Activated CD4-positive, CD25-positive, alpha-beta regulatory T cell treated with anti-CD3 and anti-CD28 coated beads, Interleukin-2, amount 50 U/mL, for 24 hours (primary cell): Measurements from ENCODE around the gene TESMIN.

ENCODE experiments used
- ATAC-seq, 2 donors: fragments of 150-1000 bp; cut with Tn5 transposase; one replicate each; pipeline ENCODE4 v1.10.0; 2021; ENCODE audit warnings: mild to moderate bottlenecking in 1 of 2, moderate library complexity in 1 of 2

TESMIN gene, protein sequence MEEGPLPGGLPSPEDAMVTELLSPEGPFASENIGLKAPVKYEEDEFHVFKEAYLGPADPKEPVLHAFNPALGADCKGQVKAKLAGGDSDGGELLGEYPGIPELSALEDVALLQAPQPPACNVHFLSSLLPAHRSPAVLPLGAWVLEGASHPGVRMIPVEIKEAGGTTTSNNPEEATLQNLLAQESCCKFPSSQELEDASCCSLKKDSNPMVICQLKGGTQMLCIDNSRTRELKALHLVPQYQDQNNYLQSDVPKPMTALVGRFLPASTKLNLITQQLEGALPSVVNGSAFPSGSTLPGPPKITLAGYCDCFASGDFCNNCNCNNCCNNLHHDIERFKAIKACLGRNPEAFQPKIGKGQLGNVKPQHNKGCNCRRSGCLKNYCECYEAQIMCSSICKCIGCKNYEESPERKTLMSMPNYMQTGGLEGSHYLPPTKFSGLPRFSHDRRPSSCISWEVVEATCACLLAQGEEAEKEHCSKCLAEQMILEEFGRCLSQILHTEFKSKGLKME

DNA sequence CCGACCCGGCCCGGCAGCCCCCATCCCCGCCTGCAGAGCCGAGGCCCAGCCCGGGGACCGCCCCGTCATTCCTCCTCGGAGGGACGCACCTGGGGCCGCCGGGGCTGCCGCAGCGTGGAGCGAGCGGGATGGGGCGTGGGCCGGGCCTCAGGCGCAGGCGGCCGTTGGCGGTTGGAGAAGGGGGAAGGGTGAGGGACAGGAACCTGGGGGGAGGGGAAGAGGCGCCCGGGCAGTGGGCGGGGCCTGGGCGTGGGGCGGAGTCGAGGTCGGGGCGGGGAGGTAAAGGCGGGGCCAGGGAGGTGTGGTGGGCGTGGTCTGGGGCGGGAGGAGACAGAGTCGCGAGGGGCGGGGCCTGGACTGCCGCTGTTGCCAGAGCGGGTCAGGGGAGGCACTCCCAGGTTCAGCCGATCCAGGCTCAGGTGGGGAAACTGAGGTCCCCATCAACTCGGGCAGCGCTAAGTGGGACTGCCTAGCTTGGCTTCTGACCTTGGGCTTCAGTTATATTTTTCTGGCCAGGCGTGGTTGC is at the start of gene TESMIN:
TSS of gene TESMIN (minus strand) at position 190 of the 526 bp plus-strand sequence. CDS start 860 bp downstream, outside the sequence.
- peak; percentile 81 to 89 for ATAC-seq

DNA sequence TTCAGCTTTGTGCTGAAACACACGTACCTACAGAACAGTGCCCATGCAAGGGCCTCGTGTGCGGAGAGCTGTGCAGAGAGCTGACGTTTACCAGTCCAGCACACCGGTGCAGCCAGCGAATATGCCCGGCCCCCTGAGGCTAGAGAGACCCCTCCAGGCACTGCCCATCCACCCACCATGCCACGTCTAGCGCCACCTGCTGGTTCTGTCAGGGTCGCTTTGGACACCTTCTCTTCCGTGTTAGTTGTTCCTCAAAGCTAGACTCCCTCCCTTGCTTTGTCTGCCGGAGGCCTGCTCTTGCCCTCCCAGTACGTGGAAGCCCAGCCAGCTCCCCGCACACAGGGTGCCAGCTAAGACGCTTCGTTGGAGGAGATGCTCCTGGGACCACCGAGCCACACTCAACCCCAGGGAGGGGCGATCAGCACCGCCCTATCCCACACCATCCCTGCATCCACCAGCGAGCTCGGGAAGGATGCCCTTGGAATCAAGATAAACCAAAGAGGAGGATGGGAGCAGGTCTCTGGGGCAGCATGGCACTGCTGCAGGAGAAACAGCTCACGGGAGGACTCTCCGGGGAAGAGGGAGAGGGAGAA is 47.0 kb upstream of the TESMIN start:
- no peak for ATAC-seq

DNA sequence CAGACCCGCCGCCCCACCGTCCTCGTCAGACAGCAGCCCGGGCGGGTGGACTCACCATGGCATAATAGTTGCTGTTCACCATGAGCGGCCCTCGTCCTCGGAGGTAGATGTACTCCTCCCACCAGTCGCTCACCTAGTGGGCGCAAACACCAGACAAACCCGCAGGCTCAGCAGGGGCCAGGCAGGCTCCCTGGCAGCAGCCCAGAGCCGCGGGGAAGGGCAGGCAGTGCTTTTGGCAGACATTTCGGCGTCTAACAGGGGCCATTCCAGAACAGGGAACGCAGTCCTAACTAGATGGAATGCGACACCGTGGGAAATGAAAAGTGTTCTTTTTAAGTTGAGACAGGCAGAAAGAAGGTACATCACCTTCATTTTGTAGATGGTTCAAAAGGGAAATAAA is 45.5 kb upstream of the TESMIN start:
- no peak for ATAC-seq

DNA sequence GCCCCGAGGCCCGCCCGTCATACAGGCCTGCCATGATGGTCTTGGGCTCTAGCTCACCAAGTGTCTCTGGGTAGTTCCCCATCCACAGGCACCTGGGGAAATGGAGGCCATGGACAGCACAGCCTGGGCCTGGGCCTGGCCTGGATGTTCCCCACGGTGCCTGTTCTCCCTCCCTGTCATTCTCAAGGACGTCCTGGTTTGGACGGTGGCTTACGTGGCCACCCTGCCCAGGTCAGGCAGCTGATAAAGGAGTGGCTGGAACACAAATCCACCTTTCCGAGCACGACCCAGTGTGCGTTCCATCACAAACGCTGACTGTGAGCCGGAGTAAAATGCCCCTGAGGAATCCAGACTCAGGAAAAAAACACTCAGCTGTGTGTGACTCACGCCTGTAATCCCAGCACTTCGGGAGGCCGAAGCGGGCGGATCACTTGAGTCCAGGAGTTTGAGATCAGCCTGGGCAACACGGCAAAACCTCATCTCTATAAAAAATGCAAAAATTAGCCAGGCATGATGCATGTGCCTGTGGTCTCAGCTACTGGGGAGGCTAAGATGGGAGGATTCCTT is 41.2 kb upstream of the TESMIN start:
- ATAC-seq, result no peak

DNA sequence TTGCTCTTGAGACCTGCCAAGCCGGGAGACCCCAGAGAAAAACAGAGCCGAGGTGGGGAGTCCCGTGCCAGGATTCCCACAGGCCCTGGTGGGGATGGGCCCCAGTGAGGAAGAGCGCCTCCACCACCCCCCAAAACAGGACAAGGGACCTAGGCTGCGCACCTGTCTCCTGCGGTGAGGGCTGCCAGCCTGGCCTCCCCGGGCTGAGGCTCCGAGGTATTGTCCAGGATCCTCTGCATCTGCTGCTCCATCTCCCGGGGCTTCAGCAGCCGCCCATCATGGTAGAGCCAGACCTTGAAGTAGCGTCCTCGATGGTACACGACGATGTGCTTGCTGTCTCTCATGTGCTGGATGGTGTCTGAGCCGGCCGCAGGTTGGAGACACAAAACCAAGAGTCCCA is 33.3 kb upstream of the TESMIN start:
- no peak for ATAC-seq

DNA sequence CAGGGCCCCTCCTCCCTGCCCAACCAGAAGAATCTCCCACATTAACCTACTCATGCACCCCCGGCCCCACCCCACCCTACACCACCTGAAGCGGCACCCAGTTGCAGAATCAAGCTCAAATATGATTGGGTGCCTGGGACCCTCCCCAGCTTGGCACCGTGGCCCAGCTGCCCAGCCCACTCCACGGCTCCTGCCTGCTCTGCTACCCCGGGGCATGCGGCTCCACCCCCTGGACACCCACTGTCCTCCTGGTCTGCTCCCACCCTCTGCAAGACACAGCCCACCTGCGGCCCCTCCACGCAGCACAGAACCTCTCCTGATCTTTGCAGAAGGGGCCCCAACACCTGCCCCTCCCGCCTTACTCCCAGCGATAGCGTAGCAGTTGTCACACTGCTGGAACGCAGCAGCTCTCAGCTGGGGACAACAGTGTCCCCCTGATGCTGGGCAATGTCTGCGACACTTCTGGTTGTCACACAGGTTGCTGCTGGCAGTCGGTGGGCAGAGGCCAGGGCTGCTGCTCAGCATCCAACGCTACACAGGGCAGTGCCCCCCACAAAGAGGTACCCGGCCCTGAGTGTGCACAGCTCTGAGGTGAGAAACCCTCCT is 32.0 kb upstream of the TESMIN start:
- ATAC-seq, result no peak

DNA sequence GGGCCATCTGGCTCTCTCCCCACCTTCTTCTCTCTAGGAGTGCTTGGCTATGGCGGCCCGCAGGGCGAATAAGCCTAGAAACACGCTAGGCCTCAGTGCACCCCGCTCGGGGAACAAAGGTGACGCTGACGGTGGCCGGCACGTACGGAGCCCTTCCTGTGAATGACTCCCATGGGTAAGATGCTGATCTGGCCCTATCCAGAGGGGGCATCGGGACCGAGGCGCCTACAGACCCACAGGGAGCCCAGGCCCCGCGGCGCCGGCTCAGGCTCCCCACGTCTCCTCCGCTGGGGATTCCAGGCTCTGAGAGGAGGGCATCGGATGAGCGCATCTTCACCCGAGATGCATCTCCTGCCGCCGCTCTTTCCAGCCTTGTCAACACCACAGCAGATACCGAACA is 31.4 kb upstream of the TESMIN start:
- no peak for ATAC-seq

DNA sequence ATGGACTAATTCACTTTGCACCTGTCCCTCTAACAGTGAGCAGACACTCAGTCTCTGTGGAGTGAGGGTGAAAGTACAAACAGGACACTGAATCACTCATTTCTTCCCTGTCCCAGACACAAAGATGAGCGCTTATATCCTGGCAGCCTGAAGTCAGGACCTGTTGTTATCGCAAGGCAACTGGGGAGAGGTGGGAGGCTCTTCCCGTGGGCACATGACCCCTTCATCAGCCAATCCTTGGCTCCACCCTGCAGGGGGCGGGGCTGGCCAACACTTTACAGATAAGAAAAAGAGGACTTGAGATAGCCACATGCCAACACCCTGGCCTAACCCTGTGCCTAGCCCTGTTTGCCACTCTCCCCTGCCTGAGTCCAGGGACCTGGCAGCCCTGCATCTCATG is 29.5 kb upstream of the TESMIN start:
- ATAC-seq, result no peak

DNA sequence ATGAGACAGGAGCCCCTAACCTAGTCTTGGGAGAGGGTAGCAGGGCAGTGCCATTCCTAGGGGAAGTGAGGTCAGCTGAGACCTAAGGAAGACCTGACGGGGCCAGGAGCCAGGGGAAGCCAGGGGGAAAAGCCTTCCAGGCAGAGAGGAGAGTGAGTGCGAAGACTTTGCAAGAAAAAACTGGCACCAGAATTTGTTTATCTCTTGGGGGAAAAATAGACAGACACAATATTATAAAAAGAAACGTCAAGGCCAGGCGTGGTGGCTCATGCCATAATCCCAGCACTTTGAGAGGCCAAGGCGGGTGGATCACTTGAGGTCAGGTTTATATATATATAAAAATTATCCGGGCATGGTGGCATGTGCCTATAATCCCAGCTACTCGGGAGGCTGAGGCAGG is 26.9 kb upstream of the TESMIN start:
- ATAC-seq, result no peak

DNA sequence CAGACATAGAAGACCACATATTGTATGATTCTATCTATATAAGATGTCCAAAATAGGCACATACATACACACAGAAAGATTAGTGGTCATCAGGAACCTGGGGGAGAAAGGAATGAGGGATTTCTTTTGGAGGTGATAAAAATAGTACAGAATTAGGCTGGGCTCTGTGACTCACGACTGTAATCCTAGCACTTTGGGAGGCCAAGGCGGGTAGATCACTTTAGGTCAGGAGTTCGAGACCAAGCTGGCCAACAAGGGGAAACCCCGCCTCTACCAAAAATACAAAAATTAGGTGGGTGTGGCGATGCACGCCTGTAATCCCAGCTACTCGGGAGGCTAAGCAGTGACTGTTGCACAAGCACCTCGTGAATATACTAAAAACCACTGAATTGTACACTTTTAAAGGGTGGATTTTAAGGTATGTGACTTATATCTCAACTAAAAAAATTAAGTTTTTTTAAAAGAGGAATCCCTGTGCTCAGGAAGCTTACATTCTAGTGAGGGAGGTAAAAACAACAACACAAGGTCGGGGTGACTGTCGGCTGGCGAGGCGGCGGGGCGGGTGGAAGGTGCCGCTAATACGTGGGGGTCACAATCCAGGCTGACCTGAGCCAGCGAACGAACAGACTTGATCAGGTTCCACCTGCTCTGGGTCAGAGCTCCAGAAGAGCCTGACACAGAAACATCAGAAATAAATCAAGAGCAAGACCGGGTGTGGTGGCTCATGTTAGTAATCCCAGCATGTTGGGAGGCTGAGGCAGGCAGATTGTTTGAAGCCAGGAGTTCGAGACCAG is 25.3 kb upstream of the TESMIN start:
- no peak for ATAC-seq

DNA sequence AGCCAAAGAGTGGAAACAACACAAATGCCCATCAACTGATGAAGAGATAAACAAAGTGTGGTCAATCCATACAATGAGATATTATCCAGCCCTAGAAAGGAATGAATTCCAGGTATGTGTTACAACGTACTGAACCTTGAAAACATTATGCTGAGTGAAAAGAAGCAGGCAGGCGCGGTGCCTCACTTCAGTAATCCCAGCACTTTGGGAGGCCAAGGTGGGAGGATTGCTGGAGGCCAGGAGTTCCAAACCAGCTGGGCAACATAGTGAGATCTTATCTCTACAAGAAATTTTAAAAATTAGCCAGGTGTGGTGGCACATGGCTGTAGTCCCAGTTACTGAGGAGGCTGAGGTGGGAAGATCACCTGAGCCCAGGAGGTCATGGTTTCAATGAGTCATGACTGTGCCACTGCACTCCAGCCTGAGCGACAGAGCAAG is 24.6 kb upstream of the TESMIN start:
- no peak for ATAC-seq

DNA sequence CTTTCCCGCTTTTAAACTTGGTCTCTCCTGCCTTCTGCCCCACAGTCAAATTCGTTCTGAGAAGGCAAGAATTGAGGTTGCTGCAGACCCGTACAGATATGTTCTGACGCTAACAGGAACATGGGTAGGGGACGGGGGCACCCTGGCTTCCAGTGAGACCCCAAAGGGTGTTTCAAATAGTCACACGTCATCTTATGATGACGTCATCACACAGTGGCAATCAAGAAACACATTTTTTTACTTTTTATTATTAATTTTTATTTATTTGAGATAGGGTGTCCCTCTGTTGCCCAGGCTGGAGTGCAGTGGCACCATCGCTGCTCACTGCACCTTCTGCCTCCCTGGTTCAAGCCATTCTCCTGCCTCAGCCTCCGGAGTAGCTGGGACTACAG is 22.9 kb upstream of the TESMIN start:
- no peak for ATAC-seq

DNA sequence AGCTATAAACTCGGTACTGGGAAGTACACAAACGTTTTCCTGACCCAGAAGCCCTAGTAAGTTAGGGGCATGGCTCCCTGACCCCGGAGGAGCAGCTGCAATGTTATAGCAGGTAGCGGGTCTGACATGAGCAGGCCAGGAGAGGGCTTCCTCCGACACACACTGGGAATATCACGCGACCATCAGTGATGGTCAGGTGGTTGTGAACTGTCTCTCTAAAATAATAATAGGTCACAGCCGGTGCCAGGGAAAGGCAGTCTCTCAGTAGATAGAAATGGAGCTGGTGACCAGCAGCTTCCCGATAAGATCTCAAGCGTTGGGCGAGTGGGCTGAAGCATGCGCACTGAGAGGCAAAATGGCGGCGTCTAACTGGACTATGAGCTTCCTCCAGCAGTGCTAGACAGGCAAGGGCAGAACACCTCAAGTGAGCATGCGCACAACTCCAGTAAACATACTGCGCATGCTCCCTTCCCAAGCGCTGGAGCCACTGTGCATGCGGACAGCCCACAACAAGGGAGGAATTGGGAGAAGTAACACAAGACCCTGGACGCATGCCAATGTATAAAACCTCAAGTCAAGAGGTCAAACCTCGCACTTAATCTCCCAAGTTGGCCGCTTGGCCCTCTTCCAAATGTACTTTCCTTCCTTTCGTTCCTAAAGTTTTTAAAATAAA is 22.3 kb upstream of the TESMIN start:
- no peak for ATAC-seq

DNA sequence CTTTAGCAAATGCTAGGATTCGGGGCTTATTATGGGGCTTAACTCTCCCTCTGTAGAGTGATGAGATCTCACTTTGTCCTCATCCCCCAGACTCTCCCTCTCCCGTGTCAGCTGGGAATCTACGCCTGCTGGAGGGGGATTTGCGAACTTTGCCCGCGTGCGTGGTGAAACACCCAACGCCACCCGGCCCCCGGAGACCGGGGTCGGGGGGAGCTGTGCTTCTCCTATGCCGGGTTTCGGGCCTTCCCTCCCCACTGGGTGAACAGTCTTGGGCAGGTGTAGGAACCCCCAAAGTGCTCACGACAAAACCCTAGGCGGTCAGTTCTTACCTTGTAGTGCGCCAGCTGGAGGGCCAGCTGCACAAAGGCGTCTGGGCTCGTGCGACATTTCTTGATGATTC is 21.6 kb upstream of the TESMIN start:
- no peak for ATAC-seq

DNA sequence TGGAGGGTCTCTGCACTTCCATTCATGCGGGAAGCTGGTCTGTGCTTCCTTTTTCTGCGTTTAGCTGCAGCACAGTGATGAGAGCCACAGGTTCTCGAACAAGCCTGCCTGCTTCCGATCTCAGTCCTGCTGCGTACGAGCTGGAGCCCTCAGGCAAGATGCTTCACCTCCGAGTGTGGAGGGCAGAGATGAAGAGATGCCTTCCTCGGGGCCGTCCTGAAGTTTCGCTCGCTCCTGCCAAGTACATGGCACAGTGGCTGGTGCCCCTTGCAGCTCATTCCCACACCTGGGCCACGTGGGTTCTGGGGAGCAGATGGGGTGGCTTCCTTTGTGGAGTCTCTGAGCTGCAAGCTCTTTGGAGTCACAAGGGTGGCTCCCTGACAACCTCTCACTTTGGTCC is 19.5 kb upstream of the TESMIN start:
- no peak for ATAC-seq

DNA sequence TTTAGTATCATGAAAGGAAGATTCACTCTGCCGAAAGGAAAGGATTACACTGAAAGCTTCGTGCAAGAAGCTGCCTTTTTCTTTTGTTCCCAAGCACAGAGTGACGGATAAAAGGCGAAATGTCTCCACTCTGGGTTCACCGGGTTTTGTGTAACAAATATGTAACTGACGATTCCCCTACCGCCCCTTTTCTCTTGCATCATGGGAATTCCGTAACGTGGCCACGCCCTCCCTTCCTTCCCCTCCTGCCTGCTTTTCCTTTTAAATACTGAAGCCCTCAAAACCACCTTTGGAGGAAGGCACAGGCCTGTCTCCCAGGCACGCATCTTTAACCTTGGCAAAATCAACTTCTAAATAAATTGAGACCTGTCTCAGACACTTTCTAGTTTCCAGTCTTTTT is 16.4 kb upstream of the TESMIN start:
- no peak for ATAC-seq

DNA sequence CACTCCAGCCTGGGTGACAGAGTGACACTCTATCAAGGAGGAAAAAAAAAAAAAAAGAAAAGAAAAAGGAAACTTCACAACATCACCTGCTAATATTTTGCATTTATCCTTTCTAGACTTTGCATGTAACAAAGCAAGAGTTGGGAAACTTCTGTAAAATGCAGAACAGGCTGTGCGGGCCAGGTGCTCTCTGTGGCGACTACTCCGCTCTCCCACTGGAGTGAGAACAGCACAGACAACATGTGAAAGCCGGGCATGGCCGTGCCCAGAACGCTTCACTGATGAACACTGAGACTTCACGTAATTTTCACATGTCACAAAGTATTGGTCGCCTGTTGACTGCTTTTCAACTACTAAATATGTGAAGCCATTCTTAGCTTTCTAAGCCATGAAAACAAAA is 15.5 kb upstream of the TESMIN start:
- no peak for ATAC-seq

DNA sequence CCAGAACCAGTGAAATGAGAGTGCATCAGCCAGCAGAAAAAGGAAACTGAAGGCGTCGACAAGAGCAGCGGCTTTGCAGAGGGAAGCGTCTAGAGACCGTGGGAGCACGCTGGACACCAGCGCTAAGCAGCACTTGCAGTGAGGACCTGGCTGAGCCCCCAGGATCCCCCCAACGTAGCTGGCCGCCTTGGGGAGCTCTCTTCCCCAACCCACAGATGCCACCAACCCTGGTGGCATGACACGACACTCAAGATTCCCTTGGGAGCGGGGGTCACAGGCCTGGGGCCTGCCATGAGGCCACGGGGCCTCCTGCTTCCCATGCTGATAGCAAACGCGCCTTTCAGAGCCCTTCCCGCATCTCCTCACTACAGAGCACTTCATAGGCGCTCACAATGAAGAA is 13.4 kb upstream of the TESMIN start:
- ATAC-seq, result no peak

DNA sequence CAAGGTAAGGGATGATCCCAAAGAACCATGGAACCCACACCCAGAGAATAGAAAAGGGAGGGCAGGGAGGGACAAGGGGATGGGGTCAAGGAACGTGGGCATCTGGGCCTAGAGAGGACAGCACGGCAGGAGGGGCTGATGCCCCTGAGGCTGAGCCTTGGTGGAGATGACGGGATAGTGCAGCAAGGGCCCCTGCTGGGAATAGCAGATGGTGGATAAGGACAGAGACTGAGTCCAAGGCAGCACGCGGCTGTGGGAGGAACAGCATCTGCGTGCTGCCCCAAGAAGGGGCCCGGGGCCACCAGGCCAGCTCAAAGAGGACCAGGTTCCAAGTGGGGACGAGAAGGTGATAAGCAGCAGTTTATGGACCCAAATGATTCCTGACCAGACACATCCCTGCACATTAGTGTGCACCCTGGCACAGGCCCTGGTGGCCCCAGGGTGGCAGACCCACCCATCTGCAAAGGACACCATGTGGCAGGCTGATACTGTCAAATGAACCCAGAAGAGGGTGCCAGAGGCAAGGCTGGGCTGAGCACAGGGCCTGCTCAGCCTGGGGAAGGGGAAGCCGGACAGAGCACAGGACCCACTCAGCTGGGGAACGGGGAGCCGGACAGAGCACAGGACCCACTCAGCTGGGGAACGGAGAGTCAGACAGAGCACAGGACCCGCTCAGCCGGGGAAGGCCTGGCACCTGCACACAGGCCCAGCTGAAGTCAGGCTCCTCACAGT is 12.8 kb upstream of the TESMIN start:
- ATAC-seq, result no peak

DNA sequence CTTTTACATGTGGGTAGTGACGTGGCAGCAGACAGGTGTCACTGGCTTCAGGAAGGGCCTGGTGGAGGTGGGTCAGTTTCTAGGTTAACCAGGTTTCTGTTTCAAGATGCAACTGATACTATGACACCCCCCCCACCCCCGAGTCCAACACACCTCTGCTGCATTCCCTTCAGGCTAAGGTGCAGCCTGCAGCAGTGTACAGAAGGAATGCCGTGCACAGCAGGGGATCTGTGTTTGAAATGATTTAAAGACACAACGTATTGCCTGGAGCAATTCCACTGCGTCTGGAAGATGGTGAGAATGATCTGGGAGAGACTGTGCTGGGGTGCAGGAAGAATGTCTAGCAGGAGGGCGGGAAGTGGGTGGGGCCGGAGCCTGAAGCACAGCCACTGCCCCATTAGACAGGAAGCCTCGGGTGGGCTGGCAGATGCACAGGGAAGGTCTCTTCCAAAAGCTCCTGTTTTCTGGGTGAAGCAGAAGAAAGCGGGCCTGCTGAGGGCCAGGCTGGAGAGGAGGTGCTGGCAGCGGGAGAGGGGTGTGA is 11.9 kb upstream of the TESMIN start:
- ATAC-seq, result no peak

DNA sequence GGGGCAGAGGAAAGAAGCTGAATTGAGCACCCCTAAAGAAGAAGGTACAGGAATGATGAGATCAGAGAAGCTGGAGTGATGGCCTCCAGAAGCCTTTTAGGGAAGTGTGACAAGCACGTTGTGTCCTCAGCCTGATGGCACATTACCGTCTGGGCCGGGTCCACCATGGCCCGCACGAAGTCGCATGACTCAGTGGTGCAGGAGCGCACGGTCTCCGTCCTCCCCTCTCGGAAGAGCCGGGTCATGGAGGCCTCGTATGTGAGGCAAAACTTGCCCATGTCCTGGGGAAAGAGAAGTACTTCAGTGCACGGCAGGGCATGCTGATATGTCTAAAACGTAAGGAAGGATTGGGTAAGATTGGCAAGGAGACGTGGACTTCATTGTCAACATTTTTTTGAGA is 11.2 kb upstream of the TESMIN start:
- ATAC-seq, result no peak
